Trophoblast cell (in vitro differentiated cells and primary cell): Measurements from ENCODE around the gene TM7SF3.

Experiments used
- DNase-seq, 2 donors: peaks; one replicate each; pipeline ENCODE4 v3.0.0-alpha.2; 2016
- H2AFZ ChIP-seq: 2 replicates; pipeline ENCODE4 v1.6.1; 2013; ENCODE audit warnings: low read length, moderate library complexity, mild to moderate bottlenecking; ENCODE audit not compliant: insufficient read depth, poor library complexity
- H2AK5ac ChIP-seq: 2 replicates; pipeline ENCODE4 v1.6.1; 2013; ENCODE audit warnings: mild to moderate bottlenecking, low read length
- H2BK120ac ChIP-seq: 2 replicates; pipeline ENCODE4 v1.6.1; 2013; ENCODE audit warnings: low read length, mild to moderate bottlenecking, moderate library complexity; ENCODE audit not compliant: insufficient read depth, poor library complexity
- H2BK12ac ChIP-seq: 2 replicates; pipeline ENCODE4 v1.6.1; 2013; ENCODE audit warnings: mild to moderate bottlenecking, low read length, moderate library complexity
- H2BK5ac ChIP-seq: 2 replicates; pipeline ENCODE4 v1.6.1; 2013; ENCODE audit warnings: low read length, low read depth, moderate library complexity, mild to moderate bottlenecking; ENCODE audit not compliant: poor library complexity
- H3K14ac ChIP-seq: 2 replicates; pipeline ENCODE4 v1.6.1; 2013; ENCODE audit warnings: mild to moderate bottlenecking, low read length
- H3K18ac ChIP-seq: 2 replicates; pipeline ENCODE4 v1.6.1; 2013; ENCODE audit warnings: mild to moderate bottlenecking, low read length
- H3K23ac ChIP-seq: 2 replicates; pipeline ENCODE4 v1.6.1; 2013; ENCODE audit warnings: low read length
- H3K27ac ChIP-seq: 2 replicates; pipeline ENCODE4 v1.5.1; 2013; ENCODE audit warnings: low read depth, mild to moderate bottlenecking, inconsistent platforms, low read length, moderate library complexity
- H3K27me3 ChIP-seq: 2 replicates; pipeline ENCODE4 v1.6.1; 2013; ENCODE audit warnings: inconsistent platforms, mild to moderate bottlenecking, low read length, moderate library complexity; ENCODE audit not compliant: insufficient read depth
- H3K36me3 ChIP-seq, 2 experiments: 1 replicate in 1 of 2; 2 replicates in 1 of 2; pipeline ENCODE4 v1.6.1; 2013; ENCODE audit warnings: low read length in 2 of 2, mild to moderate bottlenecking in 2 of 2, moderate library complexity in 1 of 2; ENCODE audit not compliant: insufficient read depth in 2 of 2, control insufficient read depth in 1 of 2
- H3K4ac ChIP-seq: 2 replicates; pipeline ENCODE4 v1.6.1; 2013; ENCODE audit warnings: low read depth, mild to moderate bottlenecking, low read length, moderate library complexity
- H3K4me1 ChIP-seq, 2 experiments: 1 replicate in 1 of 2; 2 replicates in 1 of 2; pipeline ENCODE4 v1.6.1; 2013; ENCODE audit warnings: low read length in 2 of 2, mild to moderate bottlenecking in 2 of 2, moderate library complexity in 1 of 2; ENCODE audit not compliant: insufficient read depth in 2 of 2, control insufficient read depth in 1 of 2
- H3K4me2 ChIP-seq: 2 replicates; pipeline ENCODE4 v1.6.1; 2013; ENCODE audit warnings: inconsistent platforms, mild to moderate bottlenecking, low read length, moderate library complexity
- H3K4me3 ChIP-seq: 2 replicates; pipeline ENCODE4 v1.5.1; 2013; ENCODE audit warnings: mild to moderate bottlenecking, low read depth, low read length, inconsistent platforms
- H3K79me1 ChIP-seq: one replicate; pipeline ENCODE4 v1.6.1; 2013; ENCODE audit warnings: low read length
- H3K79me2 ChIP-seq: 2 replicates; pipeline ENCODE4 v1.6.1; 2013; ENCODE audit warnings: low read length, mild to moderate bottlenecking; ENCODE audit not compliant: control insufficient read depth, insufficient read depth, poor library complexity
- H3K9ac ChIP-seq: 2 replicates; pipeline ENCODE4 v1.6.1; 2013; ENCODE audit warnings: mild to moderate bottlenecking, low read length
- H3K9me3 ChIP-seq: 2 replicates; pipeline ENCODE4 v1.6.1; 2013; ENCODE audit warnings: low read depth, mild to moderate bottlenecking, control low read depth, inconsistent platforms, low read length; ENCODE audit not compliant: insufficient read depth
- H4K12ac ChIP-seq: 2 replicates; pipeline ENCODE4 v1.6.1; 2013; ENCODE audit warnings: low read depth, mild to moderate bottlenecking, low read length, moderate library complexity
- H4K8ac ChIP-seq: 2 replicates; pipeline ENCODE4 v1.6.1; 2013; ENCODE audit warnings: low read depth, mild to moderate bottlenecking, low read length, moderate library complexity
- H4K91ac ChIP-seq: one replicate; pipeline ENCODE4 v1.6.1; 2013; ENCODE audit warnings: low read depth, mild to moderate bottlenecking, low read length, moderate library complexity
- WGBS: extraction: QIAGEN DNeasy Blood & Tissue Kit; methylation state at CpG from one replicate; pipeline ENCODE4 v1.1.7; 2013; ENCODE audit warnings: missing lambda C conversion rate; ENCODE audit not compliant: insufficient read length, insufficient coverage; ENCODE audit errors: extremely low coverage; 5-methylcytosine and 5-hydroxymethylcytosine counted together

Gene TM7SF3

DNA sequence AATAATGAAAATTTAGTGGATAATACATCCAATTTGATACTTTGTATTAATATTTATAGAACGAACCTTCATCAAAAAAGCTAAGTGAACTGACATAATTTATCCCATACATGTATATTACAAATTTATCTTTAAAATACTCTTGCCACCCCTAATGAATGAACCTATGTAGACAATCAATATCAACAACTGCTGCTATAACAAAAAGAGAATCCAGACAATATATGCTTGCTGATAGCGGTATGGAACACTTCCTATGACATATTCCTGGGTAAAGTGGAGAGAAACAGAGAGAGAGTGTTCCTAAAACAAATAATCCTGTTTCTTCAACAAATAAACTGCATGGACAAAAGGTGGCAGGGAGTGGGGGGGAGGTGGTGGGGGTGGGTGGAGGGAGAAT lies 31.3 kb downstream of the TM7SF3 start:
- Histone ChIP-seq H3K4me1 (no peaks in the 10 kb centered on the region), H4K12ac (no peak overlapping the region), H4K91ac (no peak overlapping the region), H3K23ac (no peak overlapping the region), H3K27me3 (no peaks in the 10 kb centered on the region), H3K4me3 (no peak overlapping the region), H3K9ac (no peak overlapping the region), H3K79me1 (no peaks in the 10 kb centered on the region), H2AFZ (no peak overlapping the region), H3K14ac (no peak overlapping the region), H2BK5ac (no peak overlapping the region), H3K27ac (no peak overlapping the region), H4K8ac (no peak overlapping the region), H2AK5ac (no peak overlapping the region), H3K36me3 (no peaks in the 10 kb centered on the region), H2BK120ac (no peak overlapping the region), H3K18ac (no peak overlapping the region), H3K9me3 (no peaks in the 10 kb centered on the region), H3K79me2 (no peaks in the 10 kb centered on the region), H2BK12ac (no peak overlapping the region), H3K4me2 (no peak overlapping the region), H3K4ac (no peak overlapping the region)
- DNase-seq: no peak
- WGBS: no CpG with 5 or more reads among the region's 2 CpGs

DNA sequence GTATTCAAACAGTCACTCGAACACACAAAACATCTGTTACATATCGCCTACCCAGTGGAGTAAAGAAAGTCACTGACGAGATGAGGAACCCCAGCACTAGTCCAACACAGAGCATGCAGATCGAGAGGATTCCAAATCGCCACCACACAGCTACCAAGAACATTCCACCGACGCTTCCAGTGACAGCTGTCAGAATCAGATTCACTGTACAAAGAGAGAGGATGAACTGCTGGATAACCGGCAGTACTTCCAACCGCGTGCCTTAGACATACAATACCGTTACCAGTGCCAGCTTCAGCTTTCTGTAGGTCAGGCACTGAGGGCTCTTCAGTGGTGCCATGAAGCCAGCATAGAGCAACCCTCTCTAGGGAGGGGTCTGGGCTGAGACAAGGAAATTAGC lies 34.5 kb downstream of the TM7SF3 start:
- no peak overlapping the region for H3K4me2 ChIP-seq
- no peaks in the 10 kb centered on the region for H3K27me3 ChIP-seq
- H3K79me2 ChIP-seq: no peaks in the 10 kb centered on the region
- no peak overlapping the region for H4K8ac ChIP-seq
- H3K36me3 ChIP-seq: no peaks in the 10 kb centered on the region
- no peak overlapping the region for H4K12ac ChIP-seq
- DNase-seq: no peak
- no peak overlapping the region for H2AFZ ChIP-seq
- no peak overlapping the region for H3K4ac ChIP-seq
- no peak overlapping the region for H2AK5ac ChIP-seq
- no peak overlapping the region for H3K18ac ChIP-seq
- H3K27ac ChIP-seq: no peak overlapping the region
- no CpG with 5 or more reads among the region's 11 CpGs for whole genome bisulfite sequencing
- H2BK120ac ChIP-seq: no peak overlapping the region
- no peak overlapping the region for H3K4me3 ChIP-seq
- no peaks in the 10 kb centered on the region for H3K9me3 ChIP-seq
- no peak overlapping the region for H3K23ac ChIP-seq
- no peak overlapping the region for H4K91ac ChIP-seq
- no peak overlapping the region for H2BK12ac ChIP-seq
- H2BK5ac ChIP-seq: no peak overlapping the region
- H3K79me1 ChIP-seq: no peaks in the 10 kb centered on the region
- peak overlapping the region; percentile 7 for H3K9ac ChIP-seq
- no peak overlapping the region for H3K14ac ChIP-seq
- no peaks in the 10 kb centered on the region for H3K4me1 ChIP-seq

DNA sequence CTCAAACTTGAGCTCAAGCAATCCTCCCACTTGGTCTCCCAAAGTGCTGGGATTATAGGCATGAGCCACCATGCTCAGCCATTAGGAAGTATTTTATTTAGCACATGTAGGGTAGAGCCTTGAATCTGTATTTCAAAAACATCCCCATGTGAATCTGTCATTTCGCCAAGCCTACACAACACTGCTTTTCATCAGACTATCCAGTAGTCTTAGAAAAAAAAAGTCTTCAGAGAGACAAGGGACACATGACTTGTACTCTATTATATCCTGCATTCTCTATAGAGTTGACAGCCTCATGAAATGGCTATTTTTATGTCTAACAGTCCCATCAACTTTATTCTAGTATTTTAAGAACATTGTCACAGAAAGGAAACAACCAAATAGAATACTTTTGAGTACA lies 35.4 kb downstream of the TM7SF3 start:
- no peaks in the 10 kb centered on the region for H3K4me1 ChIP-seq
- WGBS: no CpG with 5 or more reads among the region's 1 CpG
- no peak overlapping the region for H3K4ac ChIP-seq

DNA sequence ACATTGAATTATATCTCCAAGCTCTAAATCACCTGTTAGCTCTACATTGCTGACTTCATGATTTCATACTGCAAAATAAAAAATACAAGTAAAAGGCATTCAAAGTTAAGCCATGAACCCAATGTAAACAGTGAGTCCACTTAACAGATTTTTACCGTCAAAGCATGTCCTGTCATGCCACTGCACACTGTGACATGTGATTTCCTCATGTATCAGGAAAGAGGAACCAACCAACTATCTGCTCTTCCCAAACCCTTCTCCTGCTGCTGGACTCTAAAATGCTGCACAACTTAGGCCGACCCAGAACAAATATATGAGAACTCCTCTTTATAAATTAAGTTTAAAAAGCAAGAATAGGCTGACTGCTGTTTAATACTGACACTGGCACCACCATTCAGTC lies 37.5 kb downstream of the TM7SF3 start:
- H3K14ac ChIP-seq: no peak overlapping the region
- H2BK5ac ChIP-seq: no peak overlapping the region
- WGBS: no CpG with 5 or more reads among the region's 2 CpGs
- no peak overlapping the region for H4K8ac ChIP-seq
- no peak overlapping the region for H2BK120ac ChIP-seq
- H3K9me3 ChIP-seq: no peaks in the 10 kb centered on the region
- no peak overlapping the region for H2AFZ ChIP-seq
- H3K4me3 ChIP-seq: no peak overlapping the region
- H3K79me1 ChIP-seq: no peaks in the 10 kb centered on the region
- H3K4me1 ChIP-seq: no peaks in the 10 kb centered on the region
- no peak overlapping the region for H3K9ac ChIP-seq
- no peaks in the 10 kb centered on the region for H3K27me3 ChIP-seq
- no peak overlapping the region for H4K12ac ChIP-seq
- H3K79me2 ChIP-seq: no peaks in the 10 kb centered on the region
- no peak overlapping the region for H3K18ac ChIP-seq
- H3K36me3 ChIP-seq: peaks cover 0 to 3% of the 10 kb centered on the region in 2 experiments
- H4K91ac ChIP-seq: no peak overlapping the region
- H3K4me2 ChIP-seq: no peak overlapping the region
- no peak overlapping the region for H3K4ac ChIP-seq
- H3K27ac ChIP-seq: no peak overlapping the region
- no peak overlapping the region for H2AK5ac ChIP-seq
- DNase-seq: no peak
- H2BK12ac ChIP-seq: no peak overlapping the region
- H3K23ac ChIP-seq: no peak overlapping the region

More for the DNA sequence above, 35.4 kb downstream of the TM7SF3 start:
- Histone ChIP-seq H3K79me2 (no peaks in the 10 kb centered on the region), H2BK12ac (no peak overlapping the region), H4K91ac (no peak overlapping the region), H3K27ac (no peak overlapping the region), H3K79me1 (no peaks in the 10 kb centered on the region), H3K23ac (no peak overlapping the region), H3K4me2 (no peak overlapping the region), H4K8ac (no peak overlapping the region), H3K18ac (no peak overlapping the region), H2BK5ac (no peak overlapping the region), H2AFZ (no peak overlapping the region), H3K4me3 (no peak overlapping the region), H3K27me3 (no peaks in the 10 kb centered on the region), H2BK120ac (no peak overlapping the region), H3K14ac (no peak overlapping the region), H4K12ac (no peak overlapping the region), H3K36me3 (no peaks in the 10 kb centered on the region), H3K9me3 (no peaks in the 10 kb centered on the region), H3K9ac (no peak overlapping the region), H2AK5ac (no peak overlapping the region)
- no peak for DNase-seq
